T-helper 2 cell treated with Interferon-gamma antibody and Interleukin-4, amounts not matched to agents 5 μg/mL and 100 μg/mL, for 36 hours (primary cell): ENCODE data around the gene NRM.
"Not testable (repeated sequence)": the region's sequence is repeated elsewhere in the genome, so short reads cannot be mapped to it uniquely, and the experiment has no call there.

ENCODE experiments used
- DNase-seq: peaks from one replicate; pipeline ENCODE4 v3.0.0; 2021; ENCODE audit warnings: low spot score
- H3K27ac Mint-ChIP-seq: one replicate; pipeline ENCODE4 v1.8.0; 2021; ENCODE audit warnings: mild to moderate bottlenecking, mixed read lengths
- H3K27me3 Mint-ChIP-seq: one replicate; pipeline ENCODE4 v1.8.0; 2021; ENCODE audit warnings: low read depth, mixed read lengths
- H3K36me3 Mint-ChIP-seq: one replicate; pipeline ENCODE4 v1.8.0; 2021; ENCODE audit warnings: low read depth, mixed read lengths
- H3K4me1 Mint-ChIP-seq: one replicate; pipeline ENCODE4 v1.8.0; 2021; ENCODE audit warnings: low read depth, mixed read lengths
- H3K4me3 Mint-ChIP-seq: one replicate; pipeline ENCODE4 v1.8.0; 2022; ENCODE audit warnings: mild to moderate bottlenecking, moderate library complexity, mixed read lengths
- H3K9me3 Mint-ChIP-seq: one replicate; pipeline ENCODE4 v1.8.0; 2021; ENCODE audit warnings: mixed read lengths

The NRM gene

GRCh38 chr6:30679765-30680535 lies 10.8 kb downstream of the NRM start:
- H3K27ac Mint-ChIP-seq: peak overlapping the region; percentile 77
- H3K36me3 Mint-ChIP-seq: peaks cover 76% of the 10 kb centered on the region
- no peaks in the 10 kb centered on the region for H3K27me3 Mint-ChIP-seq

GRCh38 chr6:30678964-30679726 lies 11.6 kb downstream of the NRM start:
- DNase-seq: peak; percentile 86
- H3K4me1 Mint-ChIP-seq: peaks cover 32% of the 10 kb centered on the region
- H3K4me3 Mint-ChIP-seq: peak overlapping the region; percentile 96
- peaks cover 71% of the 10 kb centered on the region for H3K36me3 Mint-ChIP-seq
- no peaks in the 10 kb centered on the region for H3K27me3 Mint-ChIP-seq
- H3K27ac Mint-ChIP-seq: peak overlapping the region; percentile 78
- H3K9me3 Mint-ChIP-seq: no peaks in the 10 kb centered on the region

More at GRCh38 chr6:30679765-30680535, 10.8 kb downstream of the NRM start:
- DNase-seq: no peak
- no peaks in the 10 kb centered on the region for H3K9me3 Mint-ChIP-seq
- peak overlapping the region; percentile 96 for H3K4me3 Mint-ChIP-seq
- peaks cover 32% of the 10 kb centered on the region for H3K4me1 Mint-ChIP-seq

- Mint-ChIP-seq H3K27ac (peak overlapping the region; percentile 70), H3K27me3 (no peaks in the 10 kb centered on the region), H3K4me3 (peak overlapping the region; percentile 8), H3K36me3 (peaks cover 48% of the 10 kb centered on the region), H3K4me1 (peaks cover 30% of the 10 kb centered on the region), H3K9me3 (no peaks in the 10 kb centered on the region)
- no peak for DNase-seq
Observed at GRCh38 chr6:30676660-30677285, 14.0 kb downstream of the NRM start.

GRCh38 chr6:30672445-30673253 lies 18.1 kb downstream of the NRM start, which contains the start of gene DHX16:
Gene DHX16, minus strand, starts transcription at chr6:30673006. Its CDS starts 165 bp downstream, at chr6:30672841.
- H3K27ac Mint-ChIP-seq: peak within 1 kb of the TSS; percentile 76
- DNase-seq: peak; percentile 87
- no peaks in the 10 kb centered on the region for H3K27me3 Mint-ChIP-seq
- peaks cover 34% of the 10 kb centered on the region for H3K36me3 Mint-ChIP-seq
- peaks cover 25% of the 10 kb centered on the region for H3K4me1 Mint-ChIP-seq
- H3K4me3 Mint-ChIP-seq: peak within 1 kb of the TSS; percentile 96
- no peaks in the 10 kb centered on the region for H3K9me3 Mint-ChIP-seq

- H3K4me1 Mint-ChIP-seq: peaks cover 20% of the 10 kb centered on the region
- H3K4me3 Mint-ChIP-seq: peak overlapping the region; percentile 96
- no peaks in the 10 kb centered on the region for H3K9me3 Mint-ChIP-seq
- H3K27me3 Mint-ChIP-seq: no peaks in the 10 kb centered on the region
- H3K36me3 Mint-ChIP-seq: peaks cover 28% of the 10 kb centered on the region
- H3K27ac Mint-ChIP-seq: peak overlapping the region; percentile 51
- DNase-seq: no peak
Observed at GRCh38 chr6:30670760-30671527, 19.8 kb downstream of the NRM start.

GRCh38 chr6:30666300-30666699 lies 24.5 kb downstream of the NRM start:
- H3K27ac Mint-ChIP-seq, H3K27me3 Mint-ChIP-seq, H3K4me3 Mint-ChIP-seq, H3K9me3 Mint-ChIP-seq: not testable (repeated sequence)
- DNase-seq: peak; percentile 49
- Mint-ChIP-seq H3K4me1 (peaks cover 12% of the 10 kb centered on the region), H3K36me3 (peaks cover 53% of the 10 kb centered on the region)

- no peak overlapping the region for H3K27ac Mint-ChIP-seq
- no peaks in the 10 kb centered on the region for H3K27me3 Mint-ChIP-seq
- peaks cover 4% of the 10 kb centered on the region for H3K4me1 Mint-ChIP-seq
- H3K36me3 Mint-ChIP-seq: peaks cover 48% of the 10 kb centered on the region
- DNase-seq: no peak
- no peak overlapping the region for H3K4me3 Mint-ChIP-seq
- no peaks in the 10 kb centered on the region for H3K9me3 Mint-ChIP-seq
Observed at GRCh38 chr6:30664994-30665767, 25.6 kb downstream of the NRM start.

GRCh38 chr6:30657922-30658321 lies 32.9 kb downstream of the NRM start:
- H3K27ac Mint-ChIP-seq, H3K9me3 Mint-ChIP-seq, H3K27me3 Mint-ChIP-seq, H3K4me3 Mint-ChIP-seq, H3K4me1 Mint-ChIP-seq, DNase-seq: not testable (repeated sequence)
- H3K36me3 Mint-ChIP-seq: peaks cover 58% of the 10 kb centered on the region

GRCh38 chr6:30657454-30657853 lies 33.3 kb downstream of the NRM start:
- Mint-ChIP-seq H3K27ac (no peak overlapping the region), H3K27me3 (no peaks in the 10 kb centered on the region), H3K9me3 (no peaks in the 10 kb centered on the region), H3K4me3 (no peak overlapping the region), H3K36me3 (peaks cover 53% of the 10 kb centered on the region), H3K4me1 (no peaks in the 10 kb centered on the region)
- no peak for DNase-seq

- no peak for DNase-seq
- Mint-ChIP-seq H3K36me3 (peaks cover 56% of the 10 kb centered on the region), H3K27ac (no peak overlapping the region), H3K9me3 (no peaks in the 10 kb centered on the region), H3K4me3 (no peak overlapping the region), H3K27me3 (no peaks in the 10 kb centered on the region), H3K4me1 (no peaks in the 10 kb centered on the region)
Observed at GRCh38 chr6:30656513-30656912, 34.3 kb downstream of the NRM start.

GRCh38 chr6:30655743-30656094 lies 35.1 kb downstream of the NRM start:
- H3K27ac Mint-ChIP-seq: no peak overlapping the region
- H3K9me3 Mint-ChIP-seq: no peaks in the 10 kb centered on the region
- H3K4me3 Mint-ChIP-seq: no peak overlapping the region
- H3K27me3 Mint-ChIP-seq: no peaks in the 10 kb centered on the region
- H3K4me1 Mint-ChIP-seq: no peaks in the 10 kb centered on the region
- peaks cover 57% of the 10 kb centered on the region for H3K36me3 Mint-ChIP-seq
- no peak for DNase-seq
